Measurements from ENCODE around the gene SLC4A2. TPM values are rescaled to one million over a fixed set of nuclear protein-coding genes. Genes with fewer than 3 reads are reported as not detected.

SLC4A2 gene
- polyA plus RNA-seq (2011; rRNA removed) (99.6 and 112 TPM in 2 replicates), polyA plus RNA-seq (2017; fragmentation: RNase III; extraction: RNeasy Plus Mini Kit Qiagen cat#74134 plus additional on column Dnase treatment) (253 to 280 TPM (median 275 TPM) in 3 replicates), polyA minus RNA-seq (2011; rRNA and poly(A)+ RNA removed) (118 and 170 TPM in 2 replicates)
- 227 and 233 TPM in 2 replicates for polyA plus RNA-seq (2012; cell fraction: cytosol; rRNA removed)
- polyA plus RNA-seq (2012; cell fraction: nucleus; rRNA removed), result 658 and 805 TPM in 2 replicates

- no peak for FAIRE-seq
Observed at GRCh38 chr7:151059367-151060112, at the start of gene SLC4A2. TSS of gene SLC4A2 (plus strand) at chr7:151059589. CDS start at chr7:151061988, 2,399 bp downstream.

More at GRCh38 chr7:151059367-151060112, at the start of gene SLC4A2:
- Histone ChIP-seq H3K4me2 (peak within 1 kb of the TSS; percentile 92), H3K9me3 (no peaks in the 10 kb centered on the region), H3K27ac (peak within 1 kb of the TSS; percentile 99), H3K4me1 (peaks cover 37% of the 10 kb centered on the region), H3K4me3 (peak within 1 kb of the TSS; percentile 86)
- 3% methylated on average over 30 of the region's 75 CpGs for WGBS (ENCODE audit: missing lambda C conversion rate)
- POLR2A ChIA-PET, result interaction anchor here (0.6 to 0.8 kb wide), 2 partner anchors 31 to 181 kb away, joined by 3 to 4 read pairs; partner anchors contain the start of gene ABCB8
- DNase-seq (ENCODE audit: low read depth in 1 of 2, low spot score in 1 of 2) (peak; percentile 76 to 90), ATAC-seq (peak; percentile 5 to 7)
- CTCF ChIA-PET, result interaction anchor here (0.9 to 5.7 kb wide), 16 partner anchors 9 to 106 kb away, joined by 3 to 64 read pairs (median 6); partner anchors contain the start of genes ABCB8, AGAP3 and FASTK
- TF ChIP-seq MAZ (IDR thresholded peaks at IDR 0.05; ENCODE audit: borderline replicate concordance, low read depth, low read length) (peak; percentile 97), ATOH8 (CRISPR knock-in tag; IDR thresholded peaks at IDR 0.05; ENCODE audit: low read depth) (no peak), BCL3 (IDR thresholded peaks at IDR 0.05) (0 out of 3 replicates have a peak, but pooled peaks have one; percentile 18), SMC3 (IDR thresholded peaks at IDR 0.05) (0 out of 3 replicates have a peak, but pooled peaks have one; percentile 14), CTCF (IDR thresholded peaks at IDR 0.05) (peak; percentile 23; the same call in 1 of the 3 replicates), TFCP2L1 (CRISPR knock-in tag; IDR thresholded peaks at IDR 0.05) (no peak), PHF8 (IDR thresholded peaks at IDR 0.05; ENCODE audit: borderline replicate concordance, low read depth) (peak; percentile 35; the same call in 1 of the 2 replicates), HMGXB4 (CRISPR knock-in tag; IDR thresholded peaks at IDR 0.05; ENCODE audit: borderline replicate concordance) (no peak), RNF2 (IDR thresholded peaks at IDR 0.05; ENCODE audit: borderline replicate concordance, low read depth) (no peak), CEBPB (IDR thresholded peaks at IDR 0.05) (no peak), CBX8 (IDR thresholded peaks at IDR 0.05) (no peak), JUN (IDR thresholded peaks at IDR 0.05) (peak in 1 of 2 experiments; percentile 85; a peak in 3 of 5 replicates), HEYL (CRISPR knock-in tag; IDR thresholded peaks at IDR 0.05) (no peak), EHF (CRISPR knock-in tag; IDR thresholded peaks at IDR 0.05) (no peak), POLR2A (IDR thresholded peaks at IDR 0.05; ENCODE audit: low read length) (peak; percentile 28), FOSB (CRISPR knock-in tag; IDR thresholded peaks at IDR 0.05) (no peak), EHMT2 (IDR thresholded peaks at IDR 0.05; ENCODE audit: low read depth) (no peak), HDAC2 (IDR thresholded peaks at IDR 0.05) (no peak), USF2 (IDR thresholded peaks at IDR 0.05) (no peak)
